WTC11 (cell line): Measurements from ENCODE around the gene VGLL1. TPM values are rescaled to one million over a fixed set of nuclear protein-coding genes. Genes with fewer than 3 reads are reported as not detected.

Experiments
- ATAC-seq: fragments of 200-7000 bp; cut with Tn5 transposase; 2 replicates; pipeline ENCODE4 v1.10.0; 2021; ENCODE audit warnings: mild to moderate bottlenecking, moderate library complexity
- CTCF ChIA-PET: fragments of 300-600 bp; sonication (Branson Sonifier 250); formaldehyde crosslinking; loops from one replicate; lab custom pipeline; 2021; ENCODE audit warnings: antibody characterized with exemption; lab: Charles Lee
- POLR2A ChIA-PET: fragments of 350-600 bp; sonication (Branson Sonifier 250); formaldehyde crosslinking; loops from one replicate; lab custom pipeline; 2021; ENCODE audit warnings: antibody characterized with exemption; lab: Charles Lee
- DNase-seq: peaks from one replicate; pipeline ENCODE4 v3.0.0; 2021; ENCODE audit warnings: low spot score
- H3K27ac Mint-ChIP-seq: 2 replicates; pipeline ENCODE4 v1.8.0; 2021; ENCODE audit warnings: mixed read lengths
- H3K27me3 Mint-ChIP-seq: 2 replicates; pipeline ENCODE4 v1.8.0; 2021; ENCODE audit warnings: low read depth, mild to moderate bottlenecking, moderate library complexity, mixed read lengths
- H3K36me3 Mint-ChIP-seq: 2 replicates; pipeline ENCODE4 v1.8.0; 2021; ENCODE audit warnings: mixed read lengths
- H3K4me1 Mint-ChIP-seq: 2 replicates; pipeline ENCODE4 v1.8.0; 2022; ENCODE audit warnings: mixed read lengths
- H3K4me3 Mint-ChIP-seq: 2 replicates; pipeline ENCODE4 v1.8.0; 2021; ENCODE audit warnings: mild to moderate bottlenecking, moderate library complexity, mixed read lengths
- H3K9me3 Mint-ChIP-seq: 2 replicates; pipeline ENCODE4 v1.8.0; 2021; ENCODE audit warnings: mixed read lengths
- ATF1 ChIP-seq: sonication (generic); formaldehyde crosslinking; IDR thresholded peaks from 2 replicates; pipeline ENCODE4 v1.8.1; 2023; ENCODE audit warnings: mild to moderate bottlenecking, moderate library complexity, missing genetic modification reagents
- ATF2 ChIP-seq: sonication (generic); formaldehyde crosslinking; IDR thresholded peaks from 2 replicates; pipeline ENCODE4 v1.8.1; 2022; ENCODE audit warnings: low read depth, missing genetic modification reagents, borderline replicate concordance
- ATF3 ChIP-seq: sonication (generic); formaldehyde crosslinking; conservative IDR thresholded peaks from 2 replicates; pipeline ENCODE4 v1.8.1; 2022; ENCODE audit warnings: mild to moderate bottlenecking, missing genetic modification reagents
- ELF4 ChIP-seq: sonication (generic); formaldehyde crosslinking; IDR thresholded peaks from 2 replicates; pipeline ENCODE4 v1.8.1; 2022; ENCODE audit warnings: low read depth, mild to moderate bottlenecking, moderate library complexity, missing genetic modification reagents
- ESRRA ChIP-seq: sonication (generic); formaldehyde crosslinking; IDR thresholded peaks from 2 replicates; pipeline ENCODE4 v1.8.1; 2022; ENCODE audit warnings: mild to moderate bottlenecking, missing genetic modification reagents, borderline replicate concordance
- FOXJ3 ChIP-seq: sonication (generic); formaldehyde crosslinking; IDR thresholded peaks from 2 replicates; pipeline ENCODE4 v1.9.0; 2021; ENCODE audit warnings: missing genetic modification reagents, mild to moderate bottlenecking, borderline replicate concordance
- FOXK1 ChIP-seq: sonication (generic); formaldehyde crosslinking; IDR thresholded peaks from 2 replicates; pipeline ENCODE4 v1.8.0; 2022; ENCODE audit warnings: mild to moderate bottlenecking, moderate library complexity, missing genetic modification reagents
- FOXP1 ChIP-seq: sonication (generic); formaldehyde crosslinking; IDR thresholded peaks from 2 replicates; pipeline ENCODE4 v1.8.0; 2022; ENCODE audit warnings: missing genetic modification reagents, mild to moderate bottlenecking, moderate library complexity, borderline replicate concordance
- MLX ChIP-seq: sonication (generic); formaldehyde crosslinking; IDR thresholded peaks from 2 replicates; pipeline ENCODE4 v1.8.1; 2023; ENCODE audit warnings: mild to moderate bottlenecking, missing genetic modification reagents, moderate library complexity
- MXD4 ChIP-seq: fragments of 250-450 bp; sonication (Bioruptor Pico); IDR thresholded peaks from 2 replicates; pipeline ENCODE4 v1.8.0; 2021; ENCODE audit warnings: mild to moderate bottlenecking, moderate library complexity, borderline replicate concordance
- PRRX2 ChIP-seq: fragments of 250-450 bp; sonication (Bioruptor Pico); IDR thresholded peaks from 2 replicates; pipeline ENCODE4 v1.8.0; 2021; ENCODE audit warnings: mild to moderate bottlenecking
- RELA ChIP-seq: sonication (generic); formaldehyde crosslinking; IDR thresholded peaks from 2 replicates; pipeline ENCODE4 v1.8.1; 2022; ENCODE audit warnings: missing genetic modification reagents, mild to moderate bottlenecking, borderline replicate concordance
- RORB ChIP-seq: fragments of 250-450 bp; sonication (Bioruptor Pico); IDR thresholded peaks from 2 replicates; pipeline ENCODE4 v1.9.0; 2021; ENCODE audit warnings: mild to moderate bottlenecking
- USF2 ChIP-seq: sonication (generic); formaldehyde crosslinking; IDR thresholded peaks from 2 replicates; pipeline ENCODE4 v1.8.1; 2023; ENCODE audit warnings: mild to moderate bottlenecking, missing genetic modification reagents, moderate library complexity
- ZNF512 ChIP-seq: sonication (generic); formaldehyde crosslinking; IDR thresholded peaks from 2 replicates; pipeline ENCODE4 v1.8.1; 2022; ENCODE audit warnings: missing genetic modification reagents, borderline replicate concordance
- microRNA-seq: library from miRNA; unstranded; fragments of <30 nt; microRNA quantifications from one replicate; pipeline ENCODE4 v1.2.0, GENCODE V29; 2022; ENCODE audit warnings: borderline number of aligned reads
- total RNA-seq: library from RNA; stranded (reverse); gene quantifications from 3 replicates; pipeline ENCODE4 v1.2.3, GENCODE V29; 2021

The VGLL1 gene
- total RNA-seq, 1 experiment from 2014 or later = not detected

GRCh38 chrX:136600059-136600458 lies 68.0 kb downstream of the VGLL1 start:
- Mint-ChIP-seq H3K4me1 (no peaks in the 10 kb centered on the region), H3K27me3 (no peaks in the 10 kb centered on the region; the same call in 1 of the 2 replicates), H3K9me3 (no peaks in the 10 kb centered on the region), H3K27ac (no peak overlapping the region), H3K4me3 (no peak overlapping the region), H3K36me3 (no peaks in the 10 kb centered on the region)
- TF ChIP-seq ELF4 (no peak), RELA (CRISPR knock-in tag) (no peak), MXD4 (CRISPR knock-in tag) (no peak), RORB (CRISPR knock-in tag) (no peak), USF2 (CRISPR knock-in tag) (no peak), FOXP1 (CRISPR knock-in tag) (no peak), ATF2 (no peak), PRRX2 (CRISPR knock-in tag) (no peak), FOXJ3 (no peak), FOXK1 (CRISPR knock-in tag) (no peak), ATF1 (CRISPR knock-in tag) (no peak), ESRRA (CRISPR knock-in tag) (no peak), MLX (CRISPR knock-in tag) (no peak), ZNF512 (no peak), ATF3 (no peak)
- ATAC-seq (no peak), DNase-seq (no peak)
- POLR2A ChIA-PET = no interaction called here
- CTCF ChIA-PET = no interaction called here

Small RNAs within 50 kb of the gene (microRNA-seq; reads per million reads assigned to microRNA genes)
- gene MIR934 = not detected

Other genes with a start within 250 kb of the VGLL1 start
- not detected in 3 replicates for gene ADGRG4, start 231.3 kb upstream of the VGLL1 start, total RNA-seq
- gene BRS3, start 44.3 kb upstream of the VGLL1 start, total RNA-seq = not detected in 3 replicates
- 43.5 to 44.6 TPM (median 44.5 TPM) in 3 replicates for gene HTATSF1, start 34.6 kb upstream of the VGLL1 start, total RNA-seq
- 0.11 TPM in 1 of 3 replicates, not detected in the others for gene CD40LG, start 115.9 kb downstream of the VGLL1 start, total RNA-seq
- gene ARHGEF6, start 248.7 kb downstream of the VGLL1 start, total RNA-seq = 5.1 to 5.6 TPM (median 5.2 TPM) in 3 replicates